ENCODE results near the gene CYP2J2.
"Not testable (repeated sequence)": the region's sequence is repeated elsewhere in the genome, so short reads cannot be mapped to it uniquely, and the experiment has no call there.

- not testable (repeated sequence) for TF ChIP-seq CTCF (conservative IDR thresholded peaks at IDR 0.05); EZH2 (IDR thresholded peaks at IDR 0.05; ENCODE audit: low read depth)
These were observed 71.3 kb downstream of the CYP2J2 start for GRCh38 chr1:59855297-59855696.
